Stimulated activated CD4-positive, alpha-beta T cell treated with anti-CD3 and anti-CD28 coated beads, Interleukin-12 subunit alpha, Interleukin-12 subunit beta, amount 100 ng/mL, for 4 hours (primary cell): ENCODE data around the gene NOTCH3.

Experiments used
- DNase-seq: peaks from one replicate; pipeline ENCODE4 v3.0.0-alpha.2; 2020

NOTCH3 gene

GRCh38 chr19:15195371-15196334 is 5.1 kb downstream of the NOTCH3 start:
- DNase-seq = no peak

GRCh38 chr19:15194938-15195337 is 5.9 kb downstream of the NOTCH3 start:
- DNase-seq = no peak

GRCh38 chr19:15191982-15192381 is 8.8 kb downstream of the NOTCH3 start:
- DNase-seq = no peak

GRCh38 chr19:15191514-15191913 is 9.3 kb downstream of the NOTCH3 start:
- DNase-seq = no peak

- no peak for DNase-seq
Observed at GRCh38 chr19:15188851-15189250, 11.9 kb downstream of the NOTCH3 start.

GRCh38 chr19:15187026-15188007 is 13.5 kb downstream of the NOTCH3 start:
- no peak for DNase-seq

- DNase-seq = no peak
Observed at GRCh38 chr19:15185188-15185587, 15.6 kb downstream of the NOTCH3 start.

- no peak for DNase-seq
Observed at GRCh38 chr19:15184776-15185175, 16.0 kb downstream of the NOTCH3 start.

- DNase-seq = no peak
Observed at GRCh38 chr19:15181394-15181793, 19.4 kb downstream of the NOTCH3 start.

- no peak for DNase-seq
Observed at GRCh38 chr19:15180451-15181390, 20.1 kb downstream of the NOTCH3 start.

GRCh38 chr19:15178629-15179308 is 22.0 kb downstream of the NOTCH3 start:
- no peak for DNase-seq

- peak; percentile 83 for DNase-seq
Observed at GRCh38 chr19:15177269-15178116, 23.3 kb downstream of the NOTCH3 start.

GRCh38 chr19:15175609-15176008 is 25.2 kb downstream of the NOTCH3 start:
- DNase-seq = no peak

- no peak for DNase-seq
Observed at GRCh38 chr19:15173746-15174404, 26.9 kb downstream of the NOTCH3 start.

GRCh38 chr19:15170345-15170744 is 30.4 kb downstream of the NOTCH3 start:
- no peak for DNase-seq

- no peak for DNase-seq
Observed at GRCh38 chr19:15169541-15170285, 31.1 kb downstream of the NOTCH3 start.

- DNase-seq = no peak
Observed at GRCh38 chr19:15166700-15167099, 34.1 kb downstream of the NOTCH3 start.

GRCh38 chr19:15161028-15161984 is 39.5 kb downstream of the NOTCH3 start:
- DNase-seq = no peak
